ENCODE results near the gene CFAP99. TPM values are rescaled to one million over a fixed set of nuclear protein-coding genes. Genes with fewer than 3 reads are reported as not detected.
A peak's percentile ranks its signal among the peaks of the same experiment; 100 is the strongest.

CFAP99 gene
- total and polyA plus RNA-seq, 8 donors: 0.41 to 2.6 (median 1.4) TPM

- ATAC-seq (no peak), DNase-seq (peak in 1 of 4 donors; percentile 35)
- Histone ChIP-seq H3K4me1 (peaks cover 17 to 40% of the 10 kb centered on the region in 2 donors), H3K9me3 (no peaks in the 10 kb centered on the region), H3K36me3 (no peaks in the 10 kb centered on the region), H3K27me3 (peaks cover 6 to 17% of the 10 kb centered on the region in 2 donors), H3K27ac (peak overlapping the region; percentile 67 to 83), H3K4me3 (no peak overlapping the region)
- intact Hi-C loops (cut with DNase I): no loop called here
- TF ChIP-seq, protein P1, sequence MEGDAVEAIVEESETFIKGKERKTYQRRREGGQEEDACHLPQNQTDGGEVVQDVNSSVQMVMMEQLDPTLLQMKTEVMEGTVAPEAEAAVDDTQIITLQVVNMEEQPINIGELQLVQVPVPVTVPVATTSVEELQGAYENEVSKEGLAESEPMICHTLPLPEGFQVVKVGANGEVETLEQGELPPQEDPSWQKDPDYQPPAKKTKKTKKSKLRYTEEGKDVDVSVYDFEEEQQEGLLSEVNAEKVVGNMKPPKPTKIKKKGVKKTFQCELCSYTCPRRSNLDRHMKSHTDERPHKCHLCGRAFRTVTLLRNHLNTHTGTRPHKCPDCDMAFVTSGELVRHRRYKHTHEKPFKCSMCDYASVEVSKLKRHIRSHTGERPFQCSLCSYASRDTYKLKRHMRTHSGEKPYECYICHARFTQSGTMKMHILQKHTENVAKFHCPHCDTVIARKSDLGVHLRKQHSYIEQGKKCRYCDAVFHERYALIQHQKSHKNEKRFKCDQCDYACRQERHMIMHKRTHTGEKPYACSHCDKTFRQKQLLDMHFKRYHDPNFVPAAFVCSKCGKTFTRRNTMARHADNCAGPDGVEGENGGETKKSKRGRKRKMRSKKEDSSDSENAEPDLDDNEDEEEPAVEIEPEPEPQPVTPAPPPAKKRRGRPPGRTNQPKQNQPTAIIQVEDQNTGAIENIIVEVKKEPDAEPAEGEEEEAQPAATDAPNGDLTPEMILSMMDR (IDR thresholded peaks at IDR 0.05): no peak
Measured at GRCh38 chr4:2411786-2412510, 6.8 kb upstream of the CFAP99 start.

GRCh38 chr4:2412534-2412884 lies 6.2 kb upstream of the CFAP99 start:
- Histone ChIP-seq H3K4me3 (peak overlapping the region in 1 of 2 donors; percentile 30), H3K9me3 (no peaks in the 10 kb centered on the region), H3K36me3 (no peaks in the 10 kb centered on the region), H3K27ac (peak overlapping the region; percentile 67 to 83), H3K4me1 (peaks cover 17 to 45% of the 10 kb centered on the region in 2 donors), H3K27me3 (peaks cover 8 to 23% of the 10 kb centered on the region in 2 donors)
- TF ChIP-seq, protein P1 (IDR thresholded peaks at IDR 0.05): no peak
- peak; percentile 7 for ATAC-seq
- peak in 1 of 4 donors; percentile 4 for DNase-seq
- intact Hi-C loops (cut with DNase I): no loop called here

DNA sequence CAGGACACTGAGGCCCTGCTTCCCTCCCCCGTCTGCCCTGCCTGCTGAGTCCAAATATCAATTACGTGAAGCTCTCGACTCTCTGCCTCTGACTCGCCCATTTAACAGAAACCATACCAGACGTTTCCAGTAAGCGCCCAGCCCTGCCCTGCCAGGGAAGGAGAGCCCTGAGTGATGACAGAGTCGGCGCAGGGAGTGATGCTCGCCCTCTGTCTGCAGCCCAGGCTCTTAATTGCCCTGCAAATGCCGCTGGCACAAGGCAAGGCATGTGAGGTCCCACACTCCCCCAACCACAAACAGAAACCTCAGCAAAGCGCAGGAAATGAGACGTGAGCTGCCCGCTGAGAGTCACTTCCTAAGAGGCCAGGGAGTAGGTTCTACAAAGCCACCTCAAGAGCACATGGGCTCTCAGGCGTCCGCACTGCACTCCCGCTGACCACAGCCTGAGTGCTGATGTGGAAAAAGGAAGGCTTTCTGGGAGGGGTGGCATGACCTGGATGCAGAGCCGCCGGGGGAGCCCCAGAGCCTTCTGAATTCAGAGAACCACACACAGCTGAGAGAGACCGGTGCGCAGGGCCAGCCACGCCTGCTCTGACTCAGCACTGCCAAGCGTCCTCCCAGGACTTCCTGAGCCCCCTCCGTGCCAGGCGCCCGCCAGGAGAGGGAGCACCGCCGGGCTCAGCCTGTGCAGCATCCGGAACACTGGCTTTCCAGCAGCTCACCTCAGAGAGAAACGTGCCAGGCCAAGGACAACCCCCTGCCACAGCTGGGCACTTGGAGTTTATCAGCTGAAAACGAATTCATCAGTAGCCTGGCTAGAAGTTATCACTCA lies 5.7 kb upstream of the CFAP99 start:
- TF ChIP-seq, protein P1 (IDR thresholded peaks at IDR 0.05): peak; percentile 15 to 19
- Histone ChIP-seq H3K9me3 (no peaks in the 10 kb centered on the region), H3K4me3 (peak overlapping the region; percentile 6 to 30), H3K27ac (peak overlapping the region; percentile 67 to 83), H3K36me3 (no peaks in the 10 kb centered on the region), H3K27me3 (peaks cover 8 to 28% of the 10 kb centered on the region in 2 donors), H3K4me1 (peaks cover 17 to 51% of the 10 kb centered on the region in 2 donors)
- peak in 3 of 4 donors; percentile 68 to 94 (median 87) for DNase-seq
- peak; percentile 93 for ATAC-seq
- intact Hi-C loops (cut with DNase I): no loop called here

DNA sequence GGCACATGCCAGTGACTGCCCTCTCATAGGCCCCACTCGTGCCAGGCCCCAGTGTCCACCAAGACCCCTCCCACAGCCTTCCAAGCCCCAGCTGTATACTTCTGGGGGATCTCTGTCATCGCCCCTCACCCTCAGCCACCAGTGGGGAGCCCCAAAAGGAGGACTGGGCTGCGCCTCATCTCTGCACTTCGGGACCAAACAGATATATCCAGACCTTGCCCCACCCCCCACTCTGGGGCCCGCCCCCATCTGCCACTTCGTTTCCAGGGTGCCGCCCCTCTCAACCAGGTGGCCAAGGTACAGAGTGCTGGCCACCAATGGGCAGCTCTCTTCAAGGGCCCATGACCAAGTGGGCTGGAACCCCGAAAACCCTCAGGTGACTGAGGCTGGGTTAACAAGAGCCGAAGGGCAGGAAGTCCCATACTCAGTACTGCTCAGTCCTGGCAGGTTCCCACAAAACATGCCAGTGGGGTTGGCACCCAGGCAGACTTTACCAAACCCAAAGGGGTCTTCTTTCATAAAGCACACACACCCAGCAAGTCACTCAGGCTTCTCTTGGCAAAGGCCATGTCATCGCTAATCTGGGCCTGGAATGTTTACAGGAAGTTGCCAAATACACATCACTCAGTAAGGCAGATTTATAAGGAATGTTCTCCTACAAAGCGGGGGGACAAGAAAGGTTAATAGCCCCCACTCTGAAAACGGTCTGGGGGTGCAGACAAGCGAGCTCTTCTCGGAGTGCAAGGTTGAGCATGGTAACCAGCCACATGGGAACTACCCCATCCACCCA lies 4.7 kb upstream of the CFAP99 start:
- no peaks in the 10 kb centered on the region for H3K36me3 ChIP-seq
- intact Hi-C loops (cut with DNase I): no loop called here
- H3K27me3 ChIP-seq: peaks cover 8 to 34% of the 10 kb centered on the region in 2 donors
- peak overlapping the region; percentile 67 to 83 for H3K27ac ChIP-seq
- no peak overlapping the region for H3K4me3 ChIP-seq
- TF ChIP-seq, protein P1 (IDR thresholded peaks at IDR 0.05): no peak
- H3K9me3 ChIP-seq: no peaks in the 10 kb centered on the region
- H3K4me1 ChIP-seq: peaks cover 18 to 54% of the 10 kb centered on the region in 2 donors
- ATAC-seq (no peak), DNase-seq (peak in 1 of 4 donors; percentile 64)
